ENCODE data around the gene TTBK1.

- TF ChIP-seq, protein P1, sequence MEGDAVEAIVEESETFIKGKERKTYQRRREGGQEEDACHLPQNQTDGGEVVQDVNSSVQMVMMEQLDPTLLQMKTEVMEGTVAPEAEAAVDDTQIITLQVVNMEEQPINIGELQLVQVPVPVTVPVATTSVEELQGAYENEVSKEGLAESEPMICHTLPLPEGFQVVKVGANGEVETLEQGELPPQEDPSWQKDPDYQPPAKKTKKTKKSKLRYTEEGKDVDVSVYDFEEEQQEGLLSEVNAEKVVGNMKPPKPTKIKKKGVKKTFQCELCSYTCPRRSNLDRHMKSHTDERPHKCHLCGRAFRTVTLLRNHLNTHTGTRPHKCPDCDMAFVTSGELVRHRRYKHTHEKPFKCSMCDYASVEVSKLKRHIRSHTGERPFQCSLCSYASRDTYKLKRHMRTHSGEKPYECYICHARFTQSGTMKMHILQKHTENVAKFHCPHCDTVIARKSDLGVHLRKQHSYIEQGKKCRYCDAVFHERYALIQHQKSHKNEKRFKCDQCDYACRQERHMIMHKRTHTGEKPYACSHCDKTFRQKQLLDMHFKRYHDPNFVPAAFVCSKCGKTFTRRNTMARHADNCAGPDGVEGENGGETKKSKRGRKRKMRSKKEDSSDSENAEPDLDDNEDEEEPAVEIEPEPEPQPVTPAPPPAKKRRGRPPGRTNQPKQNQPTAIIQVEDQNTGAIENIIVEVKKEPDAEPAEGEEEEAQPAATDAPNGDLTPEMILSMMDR (IDR thresholded peaks at IDR 0.05) = no peak
- TF ChIP-seq POLR2A (IDR thresholded peaks at IDR 0.05) = no peak
These were observed 49.4 kb upstream of the TTBK1 start for GRCh38 chr6:43193929-43194328.
